ENCODE measurements around the gene GJA1.

DNA sequence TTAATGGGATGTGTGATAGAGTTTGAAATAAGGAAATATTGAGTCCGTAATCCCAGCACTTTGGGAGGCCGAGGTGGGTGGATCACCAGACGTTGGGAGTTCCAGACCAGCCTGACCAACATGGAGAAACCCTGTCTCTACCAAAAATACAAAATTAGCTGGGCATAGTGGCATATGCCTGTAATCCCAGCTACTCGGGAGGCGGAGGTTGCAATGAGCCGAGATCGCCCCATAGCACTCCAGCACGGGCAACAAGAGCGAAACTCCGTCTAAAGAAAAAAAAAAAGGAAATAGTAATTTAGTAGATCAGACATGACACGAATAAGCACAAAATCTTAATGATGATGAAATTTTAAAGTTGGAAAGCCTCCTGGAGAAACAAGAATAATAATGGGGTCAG is 14.8 kb downstream of the GJA1 start:
- TF ChIP-seq, protein P1, sequence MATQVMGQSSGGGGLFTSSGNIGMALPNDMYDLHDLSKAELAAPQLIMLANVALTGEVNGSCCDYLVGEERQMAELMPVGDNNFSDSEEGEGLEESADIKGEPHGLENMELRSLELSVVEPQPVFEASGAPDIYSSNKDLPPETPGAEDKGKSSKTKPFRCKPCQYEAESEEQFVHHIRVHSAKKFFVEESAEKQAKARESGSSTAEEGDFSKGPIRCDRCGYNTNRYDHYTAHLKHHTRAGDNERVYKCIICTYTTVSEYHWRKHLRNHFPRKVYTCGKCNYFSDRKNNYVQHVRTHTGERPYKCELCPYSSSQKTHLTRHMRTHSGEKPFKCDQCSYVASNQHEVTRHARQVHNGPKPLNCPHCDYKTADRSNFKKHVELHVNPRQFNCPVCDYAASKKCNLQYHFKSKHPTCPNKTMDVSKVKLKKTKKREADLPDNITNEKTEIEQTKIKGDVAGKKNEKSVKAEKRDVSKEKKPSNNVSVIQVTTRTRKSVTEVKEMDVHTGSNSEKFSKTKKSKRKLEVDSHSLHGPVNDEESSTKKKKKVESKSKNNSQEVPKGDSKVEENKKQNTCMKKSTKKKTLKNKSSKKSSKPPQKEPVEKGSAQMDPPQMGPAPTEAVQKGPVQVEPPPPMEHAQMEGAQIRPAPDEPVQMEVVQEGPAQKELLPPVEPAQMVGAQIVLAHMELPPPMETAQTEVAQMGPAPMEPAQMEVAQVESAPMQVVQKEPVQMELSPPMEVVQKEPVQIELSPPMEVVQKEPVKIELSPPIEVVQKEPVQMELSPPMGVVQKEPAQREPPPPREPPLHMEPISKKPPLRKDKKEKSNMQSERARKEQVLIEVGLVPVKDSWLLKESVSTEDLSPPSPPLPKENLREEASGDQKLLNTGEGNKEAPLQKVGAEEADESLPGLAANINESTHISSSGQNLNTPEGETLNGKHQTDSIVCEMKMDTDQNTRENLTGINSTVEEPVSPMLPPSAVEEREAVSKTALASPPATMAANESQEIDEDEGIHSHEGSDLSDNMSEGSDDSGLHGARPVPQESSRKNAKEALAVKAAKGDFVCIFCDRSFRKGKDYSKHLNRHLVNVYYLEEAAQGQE (IDR thresholded peaks at IDR 0.05; ENCODE audit: low read depth): no peak
- TF ChIP-seq EGR1 (IDR thresholded peaks at IDR 0.05): no peak
- no peak for TF ChIP-seq CEBPB (IDR thresholded peaks at IDR 0.05)
- no peak for TF ChIP-seq TAF1 (IDR thresholded peaks at IDR 0.05; ENCODE audit: low read depth)
- TF ChIP-seq TEAD4 (IDR thresholded peaks at IDR 0.05): no peak
- TF ChIP-seq, protein P2, sequence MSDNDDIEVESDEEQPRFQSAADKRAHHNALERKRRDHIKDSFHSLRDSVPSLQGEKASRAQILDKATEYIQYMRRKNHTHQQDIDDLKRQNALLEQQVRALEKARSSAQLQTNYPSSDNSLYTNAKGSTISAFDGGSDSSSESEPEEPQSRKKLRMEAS (IDR thresholded peaks at IDR 0.05): no peak
- no peak for TF ChIP-seq FOXM1 (IDR thresholded peaks at IDR 0.05; ENCODE audit: borderline replicate concordance, low read depth)
- no peak for TF ChIP-seq RAD21 (IDR thresholded peaks at IDR 0.05; ENCODE audit: low read depth)
- TF ChIP-seq YY1 (IDR thresholded peaks at IDR 0.05; ENCODE audit: low read depth): no peak
- no peak for TF ChIP-seq CREB1 (IDR thresholded peaks at IDR 0.05; ENCODE audit: low read depth)
